ENCODE data around the gene CADPS2. TPM values are rescaled to one million over a fixed set of nuclear protein-coding genes. Genes with fewer than 3 reads are reported as not detected.

The CADPS2 gene
- total and polyA plus RNA-seq, 2 donors (not counting 1 experiment from before 2014, with no cell fraction given), result 11.5 to 32.2 TPM

DNA sequence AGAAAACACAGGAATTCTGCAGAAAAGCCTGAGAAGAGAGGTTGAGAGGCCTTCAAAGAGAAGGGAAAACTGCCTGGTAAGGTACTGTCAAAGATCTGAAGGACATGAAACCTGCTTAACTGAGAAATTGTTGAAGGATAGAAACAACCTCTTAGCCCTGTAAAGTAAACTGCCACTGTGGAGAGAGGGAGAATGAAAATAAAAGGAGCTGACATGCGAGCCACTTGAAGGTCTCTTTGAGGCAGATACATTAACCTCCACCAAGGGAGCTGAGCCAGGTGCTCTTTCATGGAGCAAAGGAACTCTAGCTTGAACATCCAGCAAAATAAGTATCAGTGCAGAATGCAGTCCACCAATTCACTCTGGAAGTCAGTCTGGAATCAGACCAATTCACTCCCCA, 472.9 kb downstream of the CADPS2 start:
- Histone ChIP-seq H3K4me2 (ENCODE audit: extremely low read depth, insufficient read depth, low read length) (no peak overlapping the region), H3K27me3 (ENCODE audit: control insufficient read depth, insufficient read depth, low read length) (no peaks in the 10 kb centered on the region), H3K27ac (ENCODE audit: insufficient read depth, low read length) (no peak overlapping the region), H3K9ac (ENCODE audit: insufficient read depth, low read length) (no peak overlapping the region), H3K9me3 (ENCODE audit: control insufficient read depth, insufficient read depth, low read depth, low read length) (no peaks in the 10 kb centered on the region), H3K4me3 (replicated peaks in 1 of 4; ENCODE audit: control extremely low read depth in 1 of 4, insufficient read depth in 1 of 4, low read depth in 3 of 4, low read length in 4 of 4) (no peak overlapping the region), H3K36me3 (ENCODE audit: control insufficient read depth, insufficient read depth, low read length) (no peaks in the 10 kb centered on the region), H2AFZ (ENCODE audit: low read length) (no peak overlapping the region), H4K20me1 (ENCODE audit: control insufficient read depth, extremely low read depth, insufficient read depth, low read length) (no peaks in the 10 kb centered on the region), H3K4me1 (ENCODE audit: control insufficient read depth, extremely low read depth, insufficient read depth, low read length) (peaks cover 2% of the 10 kb centered on the region), H3K79me2 (ENCODE audit: control insufficient read depth, insufficient read depth, low read length) (no peaks in the 10 kb centered on the region)
- no peak for TF ChIP-seq EZH2 (IDR thresholded peaks at IDR 0.05; ENCODE audit: low read length, missing control alignments)
- TF ChIP-seq, protein P1, sequence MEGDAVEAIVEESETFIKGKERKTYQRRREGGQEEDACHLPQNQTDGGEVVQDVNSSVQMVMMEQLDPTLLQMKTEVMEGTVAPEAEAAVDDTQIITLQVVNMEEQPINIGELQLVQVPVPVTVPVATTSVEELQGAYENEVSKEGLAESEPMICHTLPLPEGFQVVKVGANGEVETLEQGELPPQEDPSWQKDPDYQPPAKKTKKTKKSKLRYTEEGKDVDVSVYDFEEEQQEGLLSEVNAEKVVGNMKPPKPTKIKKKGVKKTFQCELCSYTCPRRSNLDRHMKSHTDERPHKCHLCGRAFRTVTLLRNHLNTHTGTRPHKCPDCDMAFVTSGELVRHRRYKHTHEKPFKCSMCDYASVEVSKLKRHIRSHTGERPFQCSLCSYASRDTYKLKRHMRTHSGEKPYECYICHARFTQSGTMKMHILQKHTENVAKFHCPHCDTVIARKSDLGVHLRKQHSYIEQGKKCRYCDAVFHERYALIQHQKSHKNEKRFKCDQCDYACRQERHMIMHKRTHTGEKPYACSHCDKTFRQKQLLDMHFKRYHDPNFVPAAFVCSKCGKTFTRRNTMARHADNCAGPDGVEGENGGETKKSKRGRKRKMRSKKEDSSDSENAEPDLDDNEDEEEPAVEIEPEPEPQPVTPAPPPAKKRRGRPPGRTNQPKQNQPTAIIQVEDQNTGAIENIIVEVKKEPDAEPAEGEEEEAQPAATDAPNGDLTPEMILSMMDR (conservative IDR thresholded peaks at IDR 0.05 in 1 of 2, IDR thresholded peaks at IDR 0.05 in 1 of 2; ENCODE audit: low read depth in 1 of 2, low read length in 2 of 2), result no peak
- DNase-seq (ENCODE audit: low read depth in 2 of 2), result no peak

DNA sequence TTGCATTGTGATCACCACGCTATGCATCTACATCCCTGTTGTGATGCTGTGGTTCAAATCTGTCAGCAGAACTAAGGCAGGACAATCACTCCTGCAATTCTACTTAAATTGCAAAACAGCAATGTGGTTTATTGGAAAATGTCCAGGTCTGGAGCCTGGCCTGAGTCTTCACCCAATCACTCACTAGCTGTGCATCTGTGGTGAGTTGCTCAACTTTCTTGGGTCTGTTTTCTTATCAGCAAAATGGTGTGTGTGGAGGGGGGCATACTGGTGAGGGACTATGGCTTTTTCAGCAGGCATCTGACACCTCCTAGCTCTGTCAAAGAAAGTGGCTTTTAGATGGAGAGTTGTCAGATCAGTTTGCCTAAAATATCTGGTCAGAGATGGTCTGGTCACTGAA, 473.4 kb downstream of the CADPS2 start:
- no peak overlapping the region for H3K9ac ChIP-seq (ENCODE audit: insufficient read depth, low read length)
- peak; percentile 78 to 93 for DNase-seq (ENCODE audit: low read depth in 2 of 2)
- no peak overlapping the region for H3K4me3 ChIP-seq (replicated peaks in 1 of 4; ENCODE audit: control extremely low read depth in 1 of 4, insufficient read depth in 1 of 4, low read depth in 3 of 4, low read length in 4 of 4)
- no peaks in the 10 kb centered on the region for H3K79me2 ChIP-seq (ENCODE audit: control insufficient read depth, insufficient read depth, low read length)
- H3K4me2 ChIP-seq (ENCODE audit: extremely low read depth, insufficient read depth, low read length), result no peak overlapping the region
- no peaks in the 10 kb centered on the region for H3K27me3 ChIP-seq (ENCODE audit: control insufficient read depth, insufficient read depth, low read length)
- H3K9me3 ChIP-seq (ENCODE audit: control insufficient read depth, insufficient read depth, low read depth, low read length), result no peaks in the 10 kb centered on the region
- no peak overlapping the region for H3K27ac ChIP-seq (ENCODE audit: insufficient read depth, low read length)
- no peaks in the 10 kb centered on the region for H3K36me3 ChIP-seq (ENCODE audit: control insufficient read depth, insufficient read depth, low read length)
- H3K4me1 ChIP-seq (ENCODE audit: control insufficient read depth, extremely low read depth, insufficient read depth, low read length), result peaks cover 2% of the 10 kb centered on the region
- no peaks in the 10 kb centered on the region for H4K20me1 ChIP-seq (ENCODE audit: control insufficient read depth, extremely low read depth, insufficient read depth, low read length)
- no peak overlapping the region for H2AFZ ChIP-seq (ENCODE audit: low read length)
- TF ChIP-seq, protein P1 (conservative IDR thresholded peaks at IDR 0.05 in 1 of 2, IDR thresholded peaks at IDR 0.05 in 1 of 2; ENCODE audit: low read depth in 1 of 2, low read length in 2 of 2), result no peak
- no peak for TF ChIP-seq EZH2 (IDR thresholded peaks at IDR 0.05; ENCODE audit: low read length, missing control alignments)

DNA sequence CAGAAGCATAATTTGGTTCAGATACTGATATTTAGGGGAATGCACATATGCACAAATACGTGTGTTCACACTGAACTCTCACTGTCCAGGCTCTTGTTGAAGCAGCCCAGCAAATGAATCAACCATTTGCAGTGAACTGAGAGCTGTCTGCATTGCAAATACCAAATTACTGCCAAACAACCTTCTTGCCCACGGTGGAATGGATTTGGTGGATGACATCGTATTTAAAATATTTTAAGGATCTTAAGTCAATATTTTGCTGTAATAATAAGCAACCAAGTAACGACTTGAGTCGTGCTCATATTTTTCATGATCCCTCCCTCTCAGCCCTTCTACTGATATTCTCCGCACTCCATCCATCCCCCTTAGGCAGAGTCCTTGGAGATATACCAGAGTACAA, 473.8 kb downstream of the CADPS2 start:
- TF ChIP-seq, protein P1 (conservative IDR thresholded peaks at IDR 0.05 in 1 of 2, IDR thresholded peaks at IDR 0.05 in 1 of 2; ENCODE audit: low read depth in 1 of 2, low read length in 2 of 2), result no peak
- TF ChIP-seq EZH2 (IDR thresholded peaks at IDR 0.05; ENCODE audit: low read length, missing control alignments), result no peak
- H3K4me3 ChIP-seq (replicated peaks in 1 of 4; ENCODE audit: control extremely low read depth in 1 of 4, insufficient read depth in 1 of 4, low read depth in 3 of 4, low read length in 4 of 4), result no peak overlapping the region
- H3K4me2 ChIP-seq (ENCODE audit: extremely low read depth, insufficient read depth, low read length), result no peak overlapping the region
- no peaks in the 10 kb centered on the region for H4K20me1 ChIP-seq (ENCODE audit: control insufficient read depth, extremely low read depth, insufficient read depth, low read length)
- H3K4me1 ChIP-seq (ENCODE audit: control insufficient read depth, extremely low read depth, insufficient read depth, low read length), result peaks cover 2% of the 10 kb centered on the region
- DNase-seq (ENCODE audit: low read depth in 2 of 2), result peak in 1 of 2 donors; percentile 62
- no peak overlapping the region for H2AFZ ChIP-seq (ENCODE audit: low read length)
- H3K27me3 ChIP-seq (ENCODE audit: control insufficient read depth, insufficient read depth, low read length), result no peaks in the 10 kb centered on the region
- H3K79me2 ChIP-seq (ENCODE audit: control insufficient read depth, insufficient read depth, low read length), result no peaks in the 10 kb centered on the region
- H3K9me3 ChIP-seq (ENCODE audit: control insufficient read depth, insufficient read depth, low read depth, low read length), result no peaks in the 10 kb centered on the region
- no peaks in the 10 kb centered on the region for H3K36me3 ChIP-seq (ENCODE audit: control insufficient read depth, insufficient read depth, low read length)
- no peak overlapping the region for H3K9ac ChIP-seq (ENCODE audit: insufficient read depth, low read length)
- H3K27ac ChIP-seq (ENCODE audit: insufficient read depth, low read length), result no peak overlapping the region
